HepG2 (cell line): ENCODE results near the gene CACNA1F. TPM values are rescaled to one million over a fixed set of nuclear protein-coding genes. Genes with fewer than 3 reads are reported as not detected.

Experiments used
- ATAC-seq: fragments of 200-7000 bp; cut with Tn5 transposase; 3 replicates; pipeline ENCODE4 v1.9.1; 2020; ENCODE audit warnings: mild to moderate bottlenecking, moderate library complexity
- BruUV-seq: library from RNA; stranded (reverse); fragments of 400-500 nt; replicated peaks from 2 replicates; lab custom pipeline; 2021; lab: Mats Ljungman, UMichigan
- CTCF ChIA-PET: fragments of 300-600 bp; formaldehyde crosslinking; extraction: SDS; loops from one replicate; lab custom pipeline; 2021; ENCODE audit warnings: low total read pairs, inconsistent platforms, low intra/inter-chr PET ratio; lab: Yijun Ruan, JAX
- POLR2A ChIA-PET: fragments of 350-600 bp; sonication (Branson Sonifier 250); formaldehyde crosslinking; loops from one replicate; lab custom pipeline; 2020; ENCODE audit warnings: antibody characterized with exemption, inconsistent platforms; lab: Yijun Ruan, JAX
- DNase-seq: peaks from one replicate; pipeline ENCODE4 v3.0.0-alpha.2; 2015; ENCODE audit warnings: low spot score
- FAIRE-seq: peaks from 3 replicates; lab custom pipeline; 2011; peaks lifted over from hg19 to GRCh38; lab: Jason Lieb, UNC
- H2AFZ ChIP-seq: one replicate; pipeline ENCODE4 v1.6.1; 2011; ENCODE audit warnings: low read length, inconsistent platforms
- H3K27ac ChIP-seq: fragments of 300-600 bp; 3 replicates; pipeline ENCODE4 v1.8.0; 2011; ENCODE audit warnings: mixed run types, mild to moderate bottlenecking, mixed read lengths, low read length, inconsistent platforms; ENCODE audit not compliant: insufficient read depth; ENCODE audit errors: extremely low read length
- H3K27me3 ChIP-seq, 2 experiments: fragments of 200-600 bp in 1 of 2; 2 replicates in 1 of 2; 3 replicates in 1 of 2; pipeline versions ENCODE4 v1.6.0 to v1.8.0; 2011; ENCODE audit warnings: low read length in 2 of 2, mild to moderate bottlenecking in 2 of 2, moderate library complexity in 2 of 2, inconsistent platforms in 1 of 2; ENCODE audit not compliant: insufficient read depth in 2 of 2, control insufficient read depth in 1 of 2
- H3K36me3 ChIP-seq, 2 experiments: fragments of 200-600 bp in 1 of 2; replicated peaks in 1 of 2; 2 replicates in 1 of 2; 3 replicates in 1 of 2; pipeline versions ENCODE4 v1.5.1 to v1.8.0; 2011; ENCODE audit warnings: low read length in 2 of 2, inconsistent platforms in 1 of 2; ENCODE audit not compliant: insufficient read depth in 2 of 2, control insufficient read depth in 1 of 2
- H3K4me1 ChIP-seq: 2 replicates; pipeline ENCODE4 v1.5.1; 2012; ENCODE audit warnings: low read length, inconsistent platforms; ENCODE audit not compliant: insufficient read depth
- H3K4me2 ChIP-seq: 2 replicates; pipeline ENCODE4 v1.6.0; 2011; ENCODE audit warnings: low read depth, low read length, inconsistent platforms
- H3K4me3 ChIP-seq, 3 experiments: fragments of 200-600 bp in 1 of 3; sonication (generic), shearing (Covaris generic) in 1 of 3; replicated peaks in 1 of 3; 2 replicates each; pipeline ENCODE4 v1.5.1; 2011 to 2016; ENCODE audit warnings: low read length in 3 of 3, inconsistent platforms in 2 of 3, low read depth in 2 of 3, mild to moderate bottlenecking in 2 of 3, control low read depth in 1 of 3, mixed read lengths in 1 of 3; ENCODE audit not compliant: insufficient read depth in 1 of 3
- H3K79me2 ChIP-seq: one replicate; pipeline ENCODE4 v1.6.1; 2011; ENCODE audit warnings: low read length, inconsistent platforms; ENCODE audit not compliant: insufficient read depth
- H3K9ac ChIP-seq: 2 replicates; pipeline ENCODE4 v1.6.0; 2011; ENCODE audit warnings: mild to moderate bottlenecking, low read depth, low read length, inconsistent platforms; ENCODE audit not compliant: insufficient read depth
- H3K9me3 ChIP-seq: 2 replicates; pipeline ENCODE4 v1.5.1; 2012; ENCODE audit warnings: mild to moderate bottlenecking, low read length
- H4K20me1 ChIP-seq: 2 replicates; pipeline ENCODE4 v1.6.0; 2011; ENCODE audit warnings: inconsistent platforms, mild to moderate bottlenecking, low read length, moderate library complexity; ENCODE audit not compliant: insufficient read depth
- HNF4A ChIP-seq: sonication (generic); formaldehyde crosslinking; IDR thresholded peaks from 2 replicates; pipeline ENCODE4 v1.4.0; 2020; ENCODE audit warnings: missing genetic modification reagents
- MED1 ChIP-seq: sonication (generic); formaldehyde crosslinking; IDR thresholded peaks from 2 replicates; pipeline ENCODE4 v1.4.0; 2020; ENCODE audit warnings: missing genetic modification reagents
- NONO ChIP-seq, 2 experiments: fragments of 450-650 bp in 1 of 2; sonication (generic) in 1 of 2; formaldehyde crosslinking in 1 of 2; IDR thresholded peaks in 1 of 2; conservative IDR thresholded peaks in 1 of 2; 2 replicates each; pipeline versions ENCODE4 v1.6.1 to v1.8.0; 2017 to 2022; ENCODE audit warnings: mild to moderate bottlenecking in 1 of 2, missing genetic modification reagents in 1 of 2, moderate library complexity in 1 of 2
- NR2F2 ChIP-seq: IDR thresholded peaks from 2 replicates; pipeline ENCODE4 v1.6.1; 2012; ENCODE audit warnings: low read depth, inconsistent platforms, borderline replicate concordance
- ZNF788 ChIP-seq: sonication (generic); formaldehyde crosslinking; IDR thresholded peaks from 2 replicates; pipeline ENCODE4 v1.5.0; 2020; ENCODE audit warnings: mild to moderate bottlenecking, missing genetic modification reagents, borderline replicate concordance
- WGBS: methylation state at CpG from one replicate; pipeline ENCODE4 v1.1.6; 2017; ENCODE audit warnings: low lambda C conversion rate; 5-methylcytosine and 5-hydroxymethylcytosine counted together
- in situ Hi-C: cut with HindIII; loops from 2 replicates; pipeline ENCODE4 v1.10.0; 2017; ENCODE audit warnings: low pct_unique_long_range_greater_than_20kb; ENCODE audit not compliant: extremely low pct_ligation_motif_present
- intact Hi-C: fragments of 100-400 bp; cut with micrococcal nuclease; formaldehyde crosslinking; loops from one replicate; pipeline ENCODE4 v1.10.0; 2022; ENCODE audit not compliant: unreplicated experiment
- polyA plus RNA-seq, 8 experiments: library from polyadenylated mRNA; depleted of rRNA in 3 of 8; stranded (reverse) in 7 of 8; unstranded in 1 of 8; fragments of >200 nt; fragmentation: Illumina TruSeq in 4 of 8; extraction: Trizol in 4 of 8; gene quantifications; 2 replicates each; pipeline versions ENCODE4 v1.2.1 to v1.2.3, GENCODE V29; 2011 to 2016; ENCODE audit warnings: low read depth in 4 of 8, missing spikeins in 1 of 8, mixed read lengths in 1 of 8; ENCODE audit not compliant: insufficient read depth in 1 of 8
- total RNA-seq, 5 experiments: library from RNA; depleted of rRNA; stranded (reverse); fragments of >200 nt; fragmentation: Illumina TruSeq; extraction: Trizol; gene quantifications; 2 replicates each; pipeline ENCODE4 v1.2.3, GENCODE V29; 2016; ENCODE audit warnings: low read depth in 1 of 5
- TF ChIP-seq, protein P1 (sequence below): sonication (generic); formaldehyde crosslinking; IDR thresholded peaks from 2 replicates; pipeline ENCODE4 v1.5.1; 2020; ENCODE audit warnings: mild to moderate bottlenecking, missing genetic modification reagents, moderate library complexity
- TF ChIP-seq, protein P2 (sequence below): sonication (generic); formaldehyde crosslinking; IDR thresholded peaks from 2 replicates; pipeline ENCODE4 v1.9.0; 2022; ENCODE audit warnings: low read depth, missing genetic modification reagents
- TF ChIP-seq, protein P3 (sequence below): sonication (generic); formaldehyde crosslinking; conservative IDR thresholded peaks from 2 replicates; pipeline ENCODE4 v1.4.0; 2020; ENCODE audit warnings: mild to moderate bottlenecking, missing genetic modification reagents, moderate library complexity
- TF ChIP-seq, protein P4 (sequence below): sonication (generic); formaldehyde crosslinking; IDR thresholded peaks from 2 replicates; pipeline ENCODE4 v1.5.0; 2020; ENCODE audit warnings: mild to moderate bottlenecking, missing genetic modification reagents

CACNA1F gene
- total and polyA plus RNA-seq, 2 of the 13 experiments (the other 11 are each of a cell fraction or from before 2014, with no cell fraction given), result 0.03 TPM; not detected in 1

DNA sequence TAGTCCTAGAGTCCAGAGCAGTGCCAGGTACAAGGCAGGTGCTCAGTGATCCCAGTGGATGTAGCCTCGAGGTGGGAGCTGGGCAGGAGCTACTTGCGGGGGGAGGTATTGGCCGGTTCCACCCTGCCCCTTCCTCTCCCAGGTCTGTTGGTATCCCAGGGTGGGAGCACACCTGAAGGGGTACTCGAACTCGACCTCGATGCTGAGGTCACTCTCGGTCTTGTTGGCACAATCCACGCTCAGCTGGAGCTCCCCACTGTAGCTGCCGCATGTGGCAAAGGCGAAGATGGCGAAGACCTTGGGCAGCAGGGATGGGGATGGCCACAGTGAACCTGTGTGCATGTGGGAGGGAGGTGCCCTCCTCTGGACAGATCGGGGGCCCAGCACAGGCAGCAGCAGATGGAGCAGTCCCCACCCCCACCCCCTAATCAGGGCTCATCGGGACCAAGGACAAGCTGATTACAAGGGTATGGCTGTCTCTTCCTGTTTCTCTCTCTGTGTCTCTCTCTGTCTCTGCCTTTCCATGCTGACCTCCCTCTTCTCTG, 35.5 kb downstream of the CACNA1F start:
- Histone ChIP-seq H2AFZ (no peak overlapping the region), H3K27me3 (no peaks in the 10 kb centered on the region), H3K36me3 (no peaks in the 10 kb centered on the region), H3K4me2 (peak overlapping the region; percentile 49; the same call in 1 of the 2 replicates), H3K9ac (0 out of 2 replicates have a peak overlapping the region, but pooled peaks have one; percentile 29), H3K9me3 (no peaks in the 10 kb centered on the region), H4K20me1 (no peaks in the 10 kb centered on the region), H3K4me1 (peaks cover 63% of the 10 kb centered on the region), H3K4me3 (no peak overlapping the region), H3K27ac (no peak overlapping the region), H3K79me2 (no peaks in the 10 kb centered on the region)
- WGBS, result 0% methylated on average over 1 of the region's 13 CpGs
- ChIA-PET POLR2A (no interaction called here), CTCF (no interaction called here)
- ATAC-seq (peak; percentile 36), FAIRE-seq (no peak), DNase-seq (no peak)
- in situ Hi-C loops, result no loop called here
- no TSS peak for BruUV-seq
- intact Hi-C loops, result no loop called here
- TF ChIP-seq ZNF788 (CRISPR knock-in tag), result 0 out of 2 replicates have a peak, but pooled peaks have one; percentile 26
- TF ChIP-seq, protein P1, sequence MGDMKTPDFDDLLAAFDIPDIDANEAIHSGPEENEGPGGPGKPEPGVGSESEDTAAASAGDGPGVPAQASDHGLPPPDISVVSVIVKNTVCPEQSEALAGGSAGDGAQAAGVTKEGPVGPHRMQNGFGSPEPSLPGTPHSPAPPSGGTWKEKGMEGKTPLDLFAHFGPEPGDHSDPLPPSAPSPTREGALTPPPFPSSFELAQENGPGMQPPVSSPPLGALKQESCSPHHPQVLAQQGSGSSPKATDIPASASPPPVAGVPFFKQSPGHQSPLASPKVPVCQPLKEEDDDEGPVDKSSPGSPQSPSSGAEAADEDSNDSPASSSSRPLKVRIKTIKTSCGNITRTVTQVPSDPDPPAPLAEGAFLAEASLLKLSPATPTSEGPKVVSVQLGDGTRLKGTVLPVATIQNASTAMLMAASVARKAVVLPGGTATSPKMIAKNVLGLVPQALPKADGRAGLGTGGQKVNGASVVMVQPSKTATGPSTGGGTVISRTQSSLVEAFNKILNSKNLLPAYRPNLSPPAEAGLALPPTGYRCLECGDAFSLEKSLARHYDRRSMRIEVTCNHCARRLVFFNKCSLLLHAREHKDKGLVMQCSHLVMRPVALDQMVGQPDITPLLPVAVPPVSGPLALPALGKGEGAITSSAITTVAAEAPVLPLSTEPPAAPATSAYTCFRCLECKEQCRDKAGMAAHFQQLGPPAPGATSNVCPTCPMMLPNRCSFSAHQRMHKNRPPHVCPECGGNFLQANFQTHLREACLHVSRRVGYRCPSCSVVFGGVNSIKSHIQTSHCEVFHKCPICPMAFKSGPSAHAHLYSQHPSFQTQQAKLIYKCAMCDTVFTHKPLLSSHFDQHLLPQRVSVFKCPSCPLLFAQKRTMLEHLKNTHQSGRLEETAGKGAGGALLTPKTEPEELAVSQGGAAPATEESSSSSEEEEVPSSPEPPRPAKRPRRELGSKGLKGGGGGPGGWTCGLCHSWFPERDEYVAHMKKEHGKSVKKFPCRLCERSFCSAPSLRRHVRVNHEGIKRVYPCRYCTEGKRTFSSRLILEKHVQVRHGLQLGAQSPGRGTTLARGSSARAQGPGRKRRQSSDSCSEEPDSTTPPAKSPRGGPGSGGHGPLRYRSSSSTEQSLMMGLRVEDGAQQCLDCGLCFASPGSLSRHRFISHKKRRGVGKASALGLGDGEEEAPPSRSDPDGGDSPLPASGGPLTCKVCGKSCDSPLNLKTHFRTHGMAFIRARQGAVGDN (CRISPR knock-in tag), result peak; percentile 79
- TF ChIP-seq, protein P2, sequence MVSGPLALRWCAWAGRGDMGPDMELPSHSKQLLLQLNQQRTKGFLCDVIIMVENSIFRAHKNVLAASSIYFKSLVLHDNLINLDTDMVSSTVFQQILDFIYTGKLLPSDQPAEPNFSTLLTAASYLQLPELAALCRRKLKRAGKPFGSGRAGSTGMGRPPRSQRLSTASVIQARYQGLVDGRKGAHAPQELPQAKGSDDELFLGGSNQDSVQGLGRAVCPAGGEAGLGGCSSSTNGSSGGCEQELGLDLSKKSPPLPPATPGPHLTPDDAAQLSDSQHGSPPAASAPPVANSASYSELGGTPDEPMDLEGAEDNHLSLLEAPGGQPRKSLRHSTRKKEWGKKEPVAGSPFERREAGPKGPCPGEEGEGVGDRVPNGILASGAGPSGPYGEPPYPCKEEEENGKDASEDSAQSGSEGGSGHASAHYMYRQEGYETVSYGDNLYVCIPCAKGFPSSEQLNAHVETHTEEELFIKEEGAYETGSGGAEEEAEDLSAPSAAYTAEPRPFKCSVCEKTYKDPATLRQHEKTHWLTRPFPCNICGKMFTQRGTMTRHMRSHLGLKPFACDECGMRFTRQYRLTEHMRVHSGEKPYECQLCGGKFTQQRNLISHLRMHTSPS (CRISPR knock-in tag), result peak; percentile 21; the same call in 1 of the 2 replicates
- no peak for TF ChIP-seq NONO (IDR thresholded peaks at IDR 0.05)
- TF ChIP-seq NONO (CRISPR knock-in tag; conservative IDR thresholded peaks at IDR 0.05), result 0 out of 2 replicates have a peak, but pooled peaks have one; percentile 25
- 0 out of 2 replicates have a peak, but pooled peaks have one; percentile 12 for TF ChIP-seq MED1 (CRISPR knock-in tag)
- TF ChIP-seq, protein P3, sequence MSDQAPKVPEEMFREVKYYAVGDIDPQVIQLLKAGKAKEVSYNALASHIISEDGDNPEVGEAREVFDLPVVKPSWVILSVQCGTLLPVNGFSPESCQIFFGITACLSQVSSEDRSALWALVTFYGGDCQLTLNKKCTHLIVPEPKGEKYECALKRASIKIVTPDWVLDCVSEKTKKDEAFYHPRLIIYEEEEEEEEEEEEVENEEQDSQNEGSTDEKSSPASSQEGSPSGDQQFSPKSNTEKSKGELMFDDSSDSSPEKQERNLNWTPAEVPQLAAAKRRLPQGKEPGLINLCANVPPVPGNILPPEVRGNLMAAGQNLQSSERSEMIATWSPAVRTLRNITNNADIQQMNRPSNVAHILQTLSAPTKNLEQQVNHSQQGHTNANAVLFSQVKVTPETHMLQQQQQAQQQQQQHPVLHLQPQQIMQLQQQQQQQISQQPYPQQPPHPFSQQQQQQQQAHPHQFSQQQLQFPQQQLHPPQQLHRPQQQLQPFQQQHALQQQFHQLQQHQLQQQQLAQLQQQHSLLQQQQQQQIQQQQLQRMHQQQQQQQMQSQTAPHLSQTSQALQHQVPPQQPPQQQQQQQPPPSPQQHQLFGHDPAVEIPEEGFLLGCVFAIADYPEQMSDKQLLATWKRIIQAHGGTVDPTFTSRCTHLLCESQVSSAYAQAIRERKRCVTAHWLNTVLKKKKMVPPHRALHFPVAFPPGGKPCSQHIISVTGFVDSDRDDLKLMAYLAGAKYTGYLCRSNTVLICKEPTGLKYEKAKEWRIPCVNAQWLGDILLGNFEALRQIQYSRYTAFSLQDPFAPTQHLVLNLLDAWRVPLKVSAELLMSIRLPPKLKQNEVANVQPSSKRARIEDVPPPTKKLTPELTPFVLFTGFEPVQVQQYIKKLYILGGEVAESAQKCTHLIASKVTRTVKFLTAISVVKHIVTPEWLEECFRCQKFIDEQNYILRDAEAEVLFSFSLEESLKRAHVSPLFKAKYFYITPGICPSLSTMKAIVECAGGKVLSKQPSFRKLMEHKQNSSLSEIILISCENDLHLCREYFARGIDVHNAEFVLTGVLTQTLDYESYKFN (CRISPR knock-in tag), result peak; percentile 47; the same call in 1 of the 2 replicates
- TF ChIP-seq HNF4A (CRISPR knock-in tag), result peak; percentile 24
- TF ChIP-seq, protein P4, sequence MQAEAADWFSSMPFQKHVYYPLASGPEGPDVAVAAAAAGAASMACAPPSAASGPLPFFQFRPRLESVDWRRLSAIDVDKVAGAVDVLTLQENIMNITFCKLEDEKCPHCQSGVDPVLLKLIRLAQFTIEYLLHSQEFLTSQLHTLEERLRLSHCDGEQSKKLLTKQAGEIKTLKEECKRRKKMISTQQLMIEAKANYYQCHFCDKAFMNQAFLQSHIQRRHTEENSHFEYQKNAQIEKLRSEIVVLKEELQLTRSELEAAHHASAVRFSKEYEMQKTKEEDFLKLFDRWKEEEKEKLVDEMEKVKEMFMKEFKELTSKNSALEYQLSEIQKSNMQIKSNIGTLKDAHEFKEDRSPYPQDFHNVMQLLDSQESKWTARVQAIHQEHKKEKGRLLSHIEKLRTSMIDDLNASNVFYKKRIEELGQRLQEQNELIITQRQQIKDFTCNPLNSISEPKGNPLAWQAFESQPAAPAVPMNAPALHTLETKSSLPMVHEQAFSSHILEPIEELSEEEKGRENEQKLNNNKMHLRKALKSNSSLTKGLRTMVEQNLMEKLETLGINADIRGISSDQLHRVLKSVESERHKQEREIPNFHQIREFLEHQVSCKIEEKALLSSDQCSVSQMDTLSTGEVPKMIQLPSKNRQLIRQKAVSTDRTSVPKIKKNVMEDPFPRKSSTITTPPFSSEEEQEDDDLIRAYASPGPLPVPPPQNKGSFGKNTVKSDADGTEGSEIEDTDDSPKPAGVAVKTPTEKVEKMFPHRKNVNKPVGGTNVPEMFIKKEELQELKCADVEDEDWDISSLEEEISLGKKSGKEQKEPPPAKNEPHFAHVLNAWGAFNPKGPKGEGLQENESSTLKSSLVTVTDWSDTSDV (CRISPR knock-in tag), result no peak
- no peak for TF ChIP-seq NR2F2
